RWPE2 (cell line): ENCODE results near the gene CIP2A.

Source experiments
- ATAC-seq: fragments of 200-7000 bp; cut with Tn5 transposase; 3 replicates; pipeline ENCODE4 v1.9.1; 2021; ENCODE audit warnings: low read depth
- DNase-seq: peaks from one replicate; pipeline ENCODE4 v3.0.0-alpha.2; 2020; ENCODE audit warnings: low spot score
- H3K27ac ChIP-seq: fragments of 450-650 bp; 2 replicates; pipeline ENCODE4 v1.5.1; 2017; ENCODE audit warnings: mild to moderate bottlenecking; ENCODE audit not compliant: poor library complexity, severe bottlenecking
- H3K27me3 ChIP-seq: fragments of 250-450 bp; sonication (Bioruptor Pico); 2 replicates; pipeline ENCODE4 v1.5.1; 2021; ENCODE audit warnings: mild to moderate bottlenecking, moderate library complexity; ENCODE audit not compliant: insufficient read depth, poor library complexity, severe bottlenecking
- H3K36me3 ChIP-seq: fragments of 250-450 bp; sonication (Bioruptor Pico); 2 replicates; pipeline ENCODE4 v1.5.1; 2020; ENCODE audit warnings: low read depth, mild to moderate bottlenecking, moderate library complexity
- H3K4me1 ChIP-seq: fragments of 250-450 bp; sonication (Bioruptor Pico); 2 replicates; pipeline ENCODE4 v1.5.1; 2021; ENCODE audit warnings: mild to moderate bottlenecking, moderate library complexity; ENCODE audit not compliant: insufficient read depth, poor library complexity, severe bottlenecking
- H3K4me3 ChIP-seq: fragments of 250-450 bp; sonication (Bioruptor Pico); 2 replicates; pipeline ENCODE4 v1.5.1; 2021; ENCODE audit warnings: mild to moderate bottlenecking, moderate library complexity; ENCODE audit not compliant: severe bottlenecking
- H3K9me3 ChIP-seq: fragments of 250-450 bp; sonication (Bioruptor Pico); 2 replicates; pipeline ENCODE4 v1.5.1; 2021; ENCODE audit warnings: mild to moderate bottlenecking, moderate library complexity; ENCODE audit not compliant: severe bottlenecking
- TF ChIP-seq, protein P1 (sequence below): fragments of 450-650 bp; IDR thresholded peaks from one replicate; pipeline ENCODE4 v1.5.1; 2017; ENCODE audit warnings: mild to moderate bottlenecking, moderate library complexity; ENCODE audit not compliant: poor library complexity, severe bottlenecking

The CIP2A gene

DNA sequence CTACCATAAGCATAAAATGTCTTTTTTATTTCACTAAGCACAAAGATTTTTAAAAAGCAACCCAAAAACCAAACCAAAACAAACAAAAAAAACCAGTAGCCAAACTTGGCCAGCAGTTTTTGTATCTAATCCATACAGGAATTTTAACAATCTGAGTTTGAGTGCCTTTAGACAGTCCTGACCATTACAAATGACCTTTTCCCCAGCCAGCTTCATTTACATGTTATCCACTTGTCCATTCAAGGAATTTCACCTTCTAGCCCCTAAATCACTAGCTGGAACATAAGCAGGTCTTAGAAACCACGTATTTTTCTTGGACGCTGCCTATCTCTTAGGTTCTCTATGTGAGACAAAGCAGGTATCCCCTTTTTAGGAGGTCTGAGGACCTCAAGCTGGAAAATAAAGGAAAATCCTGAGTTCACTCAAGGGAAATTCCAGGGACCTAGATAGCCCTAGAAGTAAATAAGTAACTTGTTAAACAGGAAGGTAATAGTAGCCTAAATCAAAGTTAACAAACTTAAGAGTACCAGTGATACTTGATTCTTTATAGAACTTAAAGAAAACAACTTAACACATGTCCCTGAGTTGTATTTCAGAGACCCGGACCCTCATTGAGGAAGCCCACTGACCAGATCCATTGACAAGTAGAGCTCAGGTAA, 34.2 kb downstream of the CIP2A start:
- Histone ChIP-seq H3K4me1 (no peaks in the 10 kb centered on the region), H3K36me3 (peaks cover 86% of the 10 kb centered on the region), H3K27me3 (no peaks in the 10 kb centered on the region), H3K9me3 (no peaks in the 10 kb centered on the region), H3K27ac (no peak overlapping the region), H3K4me3 (no peak overlapping the region)
- ATAC-seq: no peak
- TF ChIP-seq, protein P1, sequence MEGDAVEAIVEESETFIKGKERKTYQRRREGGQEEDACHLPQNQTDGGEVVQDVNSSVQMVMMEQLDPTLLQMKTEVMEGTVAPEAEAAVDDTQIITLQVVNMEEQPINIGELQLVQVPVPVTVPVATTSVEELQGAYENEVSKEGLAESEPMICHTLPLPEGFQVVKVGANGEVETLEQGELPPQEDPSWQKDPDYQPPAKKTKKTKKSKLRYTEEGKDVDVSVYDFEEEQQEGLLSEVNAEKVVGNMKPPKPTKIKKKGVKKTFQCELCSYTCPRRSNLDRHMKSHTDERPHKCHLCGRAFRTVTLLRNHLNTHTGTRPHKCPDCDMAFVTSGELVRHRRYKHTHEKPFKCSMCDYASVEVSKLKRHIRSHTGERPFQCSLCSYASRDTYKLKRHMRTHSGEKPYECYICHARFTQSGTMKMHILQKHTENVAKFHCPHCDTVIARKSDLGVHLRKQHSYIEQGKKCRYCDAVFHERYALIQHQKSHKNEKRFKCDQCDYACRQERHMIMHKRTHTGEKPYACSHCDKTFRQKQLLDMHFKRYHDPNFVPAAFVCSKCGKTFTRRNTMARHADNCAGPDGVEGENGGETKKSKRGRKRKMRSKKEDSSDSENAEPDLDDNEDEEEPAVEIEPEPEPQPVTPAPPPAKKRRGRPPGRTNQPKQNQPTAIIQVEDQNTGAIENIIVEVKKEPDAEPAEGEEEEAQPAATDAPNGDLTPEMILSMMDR: no peak
- no peak for DNase-seq

DNA sequence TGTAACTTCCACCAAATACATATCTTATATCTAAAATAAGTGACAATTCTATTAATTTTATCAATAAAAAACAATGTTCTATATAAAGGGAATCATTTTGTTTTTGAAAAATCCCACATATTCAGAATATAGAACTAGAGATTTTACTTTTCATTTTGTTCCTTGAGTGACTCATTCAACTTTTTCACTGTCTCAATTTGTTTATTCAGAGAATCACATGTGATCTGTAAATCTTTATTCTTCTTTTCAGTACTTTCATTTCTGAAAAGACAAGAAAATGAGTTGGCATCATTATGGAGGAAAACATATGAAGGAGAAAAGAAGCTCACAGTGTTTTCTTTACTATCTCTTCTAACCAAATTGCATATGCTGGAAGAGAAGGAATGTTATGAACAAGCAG, 35.0 kb downstream of the CIP2A start:
- Histone ChIP-seq H3K27me3 (no peaks in the 10 kb centered on the region), H3K4me3 (no peak overlapping the region), H3K27ac (no peak overlapping the region), H3K4me1 (no peaks in the 10 kb centered on the region), H3K36me3 (peaks cover 86% of the 10 kb centered on the region), H3K9me3 (no peaks in the 10 kb centered on the region)
- TF ChIP-seq, protein P1: no peak
- ATAC-seq: no peak
- DNase-seq: no peak

DNA sequence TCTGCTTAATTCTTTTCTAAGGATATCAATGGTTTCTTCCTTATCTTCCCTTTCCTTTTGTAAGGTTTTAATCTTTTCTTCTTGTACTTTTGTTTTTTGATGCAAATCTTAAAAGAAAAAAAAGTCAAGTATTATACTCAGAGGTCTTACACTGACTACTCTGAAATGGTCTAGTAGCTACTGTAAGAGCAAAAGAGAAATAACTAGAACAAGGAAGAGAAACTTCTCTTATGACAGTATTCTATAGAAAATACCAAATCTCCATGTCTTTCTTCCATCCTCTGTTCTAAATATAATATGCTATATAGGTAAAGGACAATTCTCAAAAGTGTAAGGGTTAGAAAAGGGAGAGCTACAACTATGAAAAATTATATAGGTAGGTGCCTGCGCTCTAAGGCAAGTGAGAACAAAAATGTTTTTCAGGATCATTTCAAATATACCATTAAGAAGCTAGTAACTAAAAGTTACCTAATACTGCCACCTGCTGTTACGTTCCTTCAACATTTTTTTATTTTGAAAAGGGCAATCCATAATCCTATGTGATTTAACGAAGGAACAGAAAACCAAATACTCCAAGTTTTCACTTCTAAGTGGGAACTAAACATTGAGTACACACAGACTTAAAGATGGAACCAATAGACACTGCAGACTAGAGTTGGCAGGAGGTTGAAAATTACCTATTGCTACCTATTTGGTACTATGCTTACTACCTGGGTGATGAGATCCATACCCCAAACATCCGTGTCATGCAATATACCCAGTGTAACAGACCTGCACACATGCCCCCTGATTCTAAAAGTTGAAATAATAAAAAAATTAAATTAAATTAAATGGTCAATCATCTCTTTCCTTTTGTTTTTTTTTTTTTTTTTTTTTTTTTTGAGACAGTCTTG, 36.7 kb downstream of the CIP2A start:
- peak; percentile 45; the same call in 1 of the 3 replicates for ATAC-seq
- H3K27ac ChIP-seq: no peak overlapping the region
- no peaks in the 10 kb centered on the region for H3K9me3 ChIP-seq
- no peaks in the 10 kb centered on the region for H3K27me3 ChIP-seq
- peaks cover 87% of the 10 kb centered on the region for H3K36me3 ChIP-seq
- no peak for DNase-seq
- no peak overlapping the region for H3K4me3 ChIP-seq
- no peaks in the 10 kb centered on the region for H3K4me1 ChIP-seq
- TF ChIP-seq, protein P1: peak; percentile 61

DNA sequence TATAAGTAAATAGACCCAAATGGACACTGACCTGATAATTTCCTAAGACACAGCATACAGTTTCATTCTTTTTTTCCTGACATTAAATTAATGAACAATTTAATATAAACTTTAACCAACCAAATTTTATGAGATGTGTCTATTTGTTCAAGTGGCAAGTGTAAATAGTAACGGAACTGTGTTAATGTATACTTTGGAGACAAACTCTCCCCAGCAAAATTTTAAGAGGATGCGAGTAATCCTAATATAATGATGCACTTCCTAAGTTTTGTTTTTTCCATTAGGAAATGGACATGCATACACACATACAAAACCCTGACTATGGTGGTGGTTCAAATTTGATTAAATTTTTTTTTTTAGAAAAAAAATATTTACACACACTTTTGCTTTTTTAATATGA, 40.4 kb downstream of the CIP2A start:
- ATAC-seq (no peak), DNase-seq (no peak)
- no peaks in the 10 kb centered on the region for H3K9me3 ChIP-seq
- H3K27ac ChIP-seq: no peak overlapping the region
- no peak overlapping the region for H3K4me3 ChIP-seq
- TF ChIP-seq, protein P1: no peak
- peaks cover 71% of the 10 kb centered on the region for H3K36me3 ChIP-seq
- no peaks in the 10 kb centered on the region for H3K27me3 ChIP-seq
- H3K4me1 ChIP-seq: no peaks in the 10 kb centered on the region

DNA sequence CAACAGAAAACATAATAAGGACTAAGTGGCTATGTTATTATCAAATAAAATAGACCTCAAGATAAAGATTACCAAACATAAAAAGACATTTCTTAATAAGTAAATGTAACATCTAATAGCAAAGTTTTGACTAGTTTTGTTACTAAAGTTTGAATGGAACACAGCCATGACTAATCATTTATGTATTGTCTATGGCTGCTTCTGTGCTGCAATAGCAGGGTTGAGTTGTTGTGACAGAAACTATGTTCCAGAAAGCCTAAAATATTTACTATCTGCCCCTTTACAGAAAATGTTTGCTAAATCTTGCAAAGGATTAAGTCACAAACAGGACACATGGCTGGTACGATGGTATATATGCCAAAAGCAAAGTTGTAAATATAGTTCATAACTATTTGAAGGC, 40.9 kb downstream of the CIP2A start:
- Histone ChIP-seq H3K9me3 (no peaks in the 10 kb centered on the region), H3K4me3 (no peak overlapping the region), H3K4me1 (no peaks in the 10 kb centered on the region), H3K27ac (no peak overlapping the region), H3K27me3 (no peaks in the 10 kb centered on the region), H3K36me3 (peaks cover 68% of the 10 kb centered on the region)
- ATAC-seq (no peak), DNase-seq (no peak)
- TF ChIP-seq, protein P1: no peak
